Ovary (tissue), 9 donors: Measurements from ENCODE around the gene KLHL3. TPM values are rescaled to one million over a fixed set of nuclear protein-coding genes. Genes with fewer than 3 reads are reported as not detected.
A peak's percentile ranks its signal among the peaks of the same experiment; 100 is the strongest.

Experiments used
- DNase-seq, 5 donors: peaks; one replicate each; pipeline ENCODE4 v3.0.0-alpha.2; 2019 to 2020
- H3K27ac ChIP-seq, 2 donors: fragments of 200-600 bp; one replicate each; pipeline versions ENCODE4 v1.5.1 to v1.8.0; 2019 to 2022
- H3K27me3 ChIP-seq: fragments of 200-600 bp; one replicate; pipeline ENCODE4 v1.8.0; 2022
- H3K36me3 ChIP-seq: fragments of 200-600 bp; sonication (generic); one replicate; pipeline ENCODE4 v1.5.1; 2019
- H3K4me1 ChIP-seq: one replicate; pipeline ENCODE4 v1.8.1; 2013; ENCODE audit warnings: mild to moderate bottlenecking, moderate library complexity; ENCODE audit not compliant: insufficient read depth
- H3K4me3 ChIP-seq: fragments of 200-600 bp; sonication (generic); one replicate; pipeline ENCODE4 v1.5.1; 2017
- H3K9me3 ChIP-seq, 2 donors: fragments of 200-600 bp in 1 of 2; sonication (generic) in 1 of 2; one replicate each; pipeline versions ENCODE4 v1.5.1 to v1.8.1; 2013 to 2019; ENCODE audit warnings: mild to moderate bottlenecking in 1 of 2, moderate library complexity in 1 of 2
- CTCF ChIP-seq, 3 donors: fragments of 450-650 bp in 2 of 3; fragments of 200-600 bp in 1 of 3; IDR thresholded peaks; one replicate each; pipeline versions ENCODE4 v1.5.1 to v1.8.0; 2016 to 2022; ENCODE audit warnings: antibody characterized with exemption in 3 of 3, mild to moderate bottlenecking in 1 of 3
- EP300 ChIP-seq: sonication (generic); formaldehyde crosslinking; IDR thresholded peaks from one replicate; pipeline ENCODE4 v1.6.1; 2017; ENCODE audit warnings: antibody characterized with exemption
- POLR2A ChIP-seq: fragments of 450-650 bp; IDR thresholded peaks from one replicate; pipeline ENCODE4 v1.6.1; 2017; ENCODE audit warnings: antibody characterized with exemption, mild to moderate bottlenecking, moderate library complexity
- WGBS, 3 donors: extraction: QIAGEN DNeasy Blood & Tissue Kit in 1 of 3; methylation state at CpG; one replicate each; pipeline versions ENCODE4 v1.1.5 to v1.1.7; 2013 to 2017; 5-methylcytosine and 5-hydroxymethylcytosine counted together
- intact Hi-C, 4 donors: fragments of 100-400 bp; cut with DNase I; formaldehyde crosslinking; loops; one replicate each; pipeline versions ENCODE4 v1.11.0 to v1.15.1; 2022 to 2023
- polyA plus RNA-seq, 2 donors: library from polyadenylated mRNA; stranded (reverse); fragments of 200-250 nt in 1 of 2; fragments of 350-450 nt in 1 of 2; fragmentation: Illumina TruSeq in 1 of 2; extraction: RNeasy Lipid Tissue Mini Kit (QIAGEN cat#74804) in 1 of 2; gene quantifications; one replicate each; pipeline ENCODE4 v1.2.3, GENCODE V29; 2013 to 2014
- total RNA-seq, 7 donors: library from RNA; depleted of rRNA in 2 of 7; stranded (reverse); fragments of >200 nt in 2 of 7; fragmentation: NEBNext Ultra II Directional in 3 of 7; extraction: Animal tissue kit (Norgen Biotek cat#: 25700) in 3 of 7; gene quantifications; one replicate each; pipeline versions ENCODE4 v1.1.0 to v1.2.4, GENCODE V29; 2016 to 2023
- donor health status: DM: no; HTN: no; CAD: no; lungs with moderate emphysema.
- donor health status: DM: no; HTN: no; CAD: no.
- donor health status: Bipolar disorder and iron deficiency.
- donor health status: DM: yes; HTN: yes; CAD: no.
- donor health status: DM: no; HTN: no; CAD: no.
- donor health status: DM: yes; HTN: yes; CAD: no.

KLHL3 gene
- total and polyA plus RNA-seq, 9 donors = 2.9 to 15.7 (median 8.7) TPM

GRCh38 chr5:137737349-137738131, 1.7 kb upstream of the KLHL3 start:
- H3K4me3 ChIP-seq = no peak overlapping the region
- H3K27me3 ChIP-seq = no peaks in the 10 kb centered on the region
- H3K9me3 ChIP-seq = no peaks in the 10 kb centered on the region
- no peak overlapping the region for H3K27ac ChIP-seq
- intact Hi-C loops = loop anchor here in 1 of 4 donors (5.0 kb wide), 1 partner anchor 80 kb away; no protein-coding TSS in a partner anchor
- no peaks in the 10 kb centered on the region for H3K36me3 ChIP-seq
- no peak for TF ChIP-seq EP300
- no peak for TF ChIP-seq POLR2A
- TF ChIP-seq CTCF (IDR thresholded peaks at IDR 0.05) = no peak
- no peak for DNase-seq
- 68 to 82% (median 77%) methylated on average over 5 of the region's 5 CpGs for WGBS, 3 donors
- H3K4me1 ChIP-seq = peaks cover 2% of the 10 kb centered on the region

GRCh38 chr5:137736496-137736895, 607 bp upstream of the KLHL3 start:
- no peak for TF ChIP-seq POLR2A
- no peak for TF ChIP-seq CTCF (IDR thresholded peaks at IDR 0.05)
- TF ChIP-seq EP300 = no peak
- intact Hi-C loops = loop anchor here in 1 of 4 donors (5.0 kb wide), 1 partner anchor 79 kb away; no protein-coding TSS in a partner anchor
- 83 to 87% (median 85%) methylated on average over 1 of the region's 1 CpG for WGBS, 3 donors
- DNase-seq = no peak
- Histone ChIP-seq H3K27ac (no peak overlapping the region), H3K4me1 (peaks cover 2% of the 10 kb centered on the region), H3K4me3 (no peak overlapping the region), H3K27me3 (no peaks in the 10 kb centered on the region), H3K36me3 (no peaks in the 10 kb centered on the region), H3K9me3 (no peaks in the 10 kb centered on the region)

GRCh38 chr5:137734962-137735554, 831 bp downstream of the KLHL3 start:
- no peaks in the 10 kb centered on the region for H3K36me3 ChIP-seq
- TF ChIP-seq EP300 = no peak
- TF ChIP-seq CTCF (IDR thresholded peaks at IDR 0.05) = no peak
- no peak for TF ChIP-seq POLR2A
- peak overlapping the region; percentile 31 for H3K4me3 ChIP-seq
- intact Hi-C loops = loop anchor here in 1 of 4 donors (5.0 kb wide), 1 partner anchor 78 kb away; no protein-coding TSS in a partner anchor
- no peaks in the 10 kb centered on the region for H3K9me3 ChIP-seq
- H3K4me1 ChIP-seq = peaks cover 2% of the 10 kb centered on the region
- no peak overlapping the region for H3K27ac ChIP-seq
- WGBS, 3 donors = 1 to 5% (median 1%) methylated on average over 14 of the region's 14 CpGs
- H3K27me3 ChIP-seq = no peaks in the 10 kb centered on the region
- DNase-seq = peak; percentile 14 to 45 (median 28)

- TF ChIP-seq EP300 (no peak), POLR2A (no peak), CTCF (IDR thresholded peaks at IDR 0.05) (no peak)
- Histone ChIP-seq H3K9me3 (no peaks in the 10 kb centered on the region), H3K27me3 (no peaks in the 10 kb centered on the region), H3K36me3 (no peaks in the 10 kb centered on the region), H3K4me1 (peaks cover 2% of the 10 kb centered on the region), H3K27ac (no peak overlapping the region), H3K4me3 (peak overlapping the region; percentile 31)
- no peak for DNase-seq
- intact Hi-C loops = no loop called here
- WGBS, 3 donors = 58 to 61% (median 61%) methylated on average over 2 of the region's 2 CpGs
Measured at GRCh38 chr5:137734331-137734730, 1.6 kb downstream of the KLHL3 start.
